ENCODE measurements around the gene DPM1. TPM values are rescaled to one million over a fixed set of nuclear protein-coding genes. Genes with fewer than 3 reads are reported as not detected.

Gene DPM1
- total RNA-seq, 1 experiment from 2014 or later, result 65.5 TPM

- ATAC-seq (no peak), DNase-seq (ENCODE audit: low read depth, low spot score) (no peak)
- no peak overlapping the region for H3K4me2 ChIP-seq (ENCODE audit: low read length)
- ChIA-PET RAD21 (ENCODE audit: low non-redundant PET in 1 of 2, low total read pairs in 2 of 2, uncharacterized antibody in 2 of 2, unreplicated experiment in 2 of 2) (no interaction called here), CTCF (no interaction called here), POLR2A (interaction anchor here (0.6 kb wide), 1 partner anchor 109 kb away, joined by 3 read pairs; no protein-coding TSS in a partner anchor)
- H3K9ac ChIP-seq (ENCODE audit: low read length), result no peak overlapping the region
- H3K9me2 ChIP-seq (ENCODE audit: insufficient read depth), result no peaks in the 10 kb centered on the region
- no peak for TF ChIP-seq MAX (IDR thresholded peaks at IDR 0.05)
- no peak for TF ChIP-seq SP1 (IDR thresholded peaks at IDR 0.05; ENCODE audit: low read depth)
- no peak for TF ChIP-seq JUND (IDR thresholded peaks at IDR 0.05)
- no peak for TF ChIP-seq SRF (IDR thresholded peaks at IDR 0.05; ENCODE audit: low read depth)
- TF ChIP-seq ZNF274 (IDR thresholded peaks at IDR 0.05; ENCODE audit: low read depth, low read length), result no peak
- TF ChIP-seq RAD21 (IDR thresholded peaks at IDR 0.05; ENCODE audit: low read depth), result no peak
- no peak overlapping the region for H2AFZ ChIP-seq (ENCODE audit: low read depth, low read length, poor library complexity, severe bottlenecking)
- H3K4me3 ChIP-seq (replicated peaks in 1 of 2; ENCODE audit: low read depth in 1 of 2, low read length in 2 of 2), result no peak overlapping the region
- peaks cover 28% of the 10 kb centered on the region for H3K79me2 ChIP-seq (ENCODE audit: insufficient read depth, low read length)
- H4K20me1 ChIP-seq (ENCODE audit: insufficient read depth), result peaks cover 11% of the 10 kb centered on the region; the same call in 1 of the 2 replicates
- peaks cover 4 to 23% of the 10 kb centered on the region in 2 experiments; a peak in 3 of 4 replicates for H3K4me1 ChIP-seq (ENCODE audit: control insufficient read depth in 1 of 2, insufficient read depth in 2 of 2, low read length in 2 of 2)
- no peaks in the 10 kb centered on the region for H3K9me3 ChIP-seq (ENCODE audit: control insufficient read depth in 1 of 2, insufficient read depth in 1 of 2, low read depth in 1 of 2, low read length in 2 of 2)
- no peak overlapping the region; the same call in 1 of the 2 replicates for H3K27ac ChIP-seq (ENCODE audit: low read depth, low read length)
- BruUV-seq (replicated peaks), result no TSS peak
- intact Hi-C loops (cut with micrococcal nuclease), result no loop called here
- peaks cover 31 to 32% of the 10 kb centered on the region in 2 experiments; a peak in 3 of 4 replicates for H3K36me3 ChIP-seq (ENCODE audit: control insufficient read depth in 1 of 2, insufficient read depth in 2 of 2, low read length in 2 of 2)
- no peaks in the 10 kb centered on the region for H3K27me3 ChIP-seq (ENCODE audit: insufficient read depth, low read length)
These were observed 24.7 kb downstream of the DPM1 start for GRCh38 chr20:50933589-50933988.

- BruUV-seq (replicated peaks), result no TSS peak
- intact Hi-C loops (cut with micrococcal nuclease), result no loop called here
- no peak overlapping the region for H3K4me3 ChIP-seq (replicated peaks in 1 of 2; ENCODE audit: low read depth in 1 of 2, low read length in 2 of 2)
- DNase-seq (ENCODE audit: low read depth, low spot score) (no peak), ATAC-seq (no peak)
- peaks cover 4 to 27% of the 10 kb centered on the region in 2 experiments; a peak in 3 of 4 replicates for H3K4me1 ChIP-seq (ENCODE audit: control insufficient read depth in 1 of 2, insufficient read depth in 2 of 2, low read length in 2 of 2)
- POLR2A ChIA-PET, result interaction anchor here (1.7 kb wide), 1 partner anchor 138 kb away, joined by 9 read pairs; the partner anchor contains the start of gene BCAS4
- H3K9me2 ChIP-seq (ENCODE audit: insufficient read depth), result no peaks in the 10 kb centered on the region
- H3K27ac ChIP-seq (ENCODE audit: low read depth, low read length), result peak overlapping the region; percentile 98; the same call in 1 of the 2 replicates
- CTCF ChIA-PET, result interaction anchor here (3.9 kb wide), 1 partner anchor 139 kb away, joined by 39 read pairs; the partner anchor contains the start of gene BCAS4
- H2AFZ ChIP-seq (ENCODE audit: low read depth, low read length, poor library complexity, severe bottlenecking), result no peak overlapping the region
- H3K9me3 ChIP-seq (ENCODE audit: control insufficient read depth in 1 of 2, insufficient read depth in 1 of 2, low read depth in 1 of 2, low read length in 2 of 2), result no peaks in the 10 kb centered on the region
- H3K4me2 ChIP-seq (ENCODE audit: low read length), result no peak overlapping the region
- peaks cover 32% of the 10 kb centered on the region for H3K79me2 ChIP-seq (ENCODE audit: insufficient read depth, low read length)
- H4K20me1 ChIP-seq (ENCODE audit: insufficient read depth), result peaks cover 19% of the 10 kb centered on the region; the same call in 1 of the 2 replicates
- H3K27me3 ChIP-seq (ENCODE audit: insufficient read depth, low read length), result no peaks in the 10 kb centered on the region
- peaks cover 35 to 41% of the 10 kb centered on the region in 2 experiments for H3K36me3 ChIP-seq (ENCODE audit: control insufficient read depth in 1 of 2, insufficient read depth in 2 of 2, low read length in 2 of 2)
- RAD21 ChIA-PET (ENCODE audit: low non-redundant PET in 1 of 2, low total read pairs in 2 of 2, uncharacterized antibody in 2 of 2, unreplicated experiment in 2 of 2), result no interaction called here
- 0 out of 2 replicates have a peak overlapping the region, but pooled peaks have one; percentile 69 for H3K9ac ChIP-seq (ENCODE audit: low read length)
- no peak for TF ChIP-seq ELF1 (IDR thresholded peaks at IDR 0.05; ENCODE audit: borderline replicate concordance, low read depth)
- TF ChIP-seq EGR1 (IDR thresholded peaks at IDR 0.05; ENCODE audit: low read depth), result no peak
- no peak for TF ChIP-seq POLR2A (IDR thresholded peaks at IDR 0.05; ENCODE audit: borderline replicate concordance, extremely low read depth, insufficient read depth, insufficient read length)
- no peak for TF ChIP-seq ZNF274 (IDR thresholded peaks at IDR 0.05; ENCODE audit: low read depth, low read length)
- TF ChIP-seq SIN3A (IDR thresholded peaks at IDR 0.05; ENCODE audit: low read depth), result no peak
- no peak for TF ChIP-seq ZBTB33 (IDR thresholded peaks at IDR 0.05; ENCODE audit: extremely low read depth, insufficient replicate concordance, low read length)
- TF ChIP-seq ZFX (IDR thresholded peaks at IDR 0.05), result no peak
- no peak for TF ChIP-seq POLR2AphosphoS5 (IDR thresholded peaks at IDR 0.05; ENCODE audit: low read depth, low read length)
- no peak for TF ChIP-seq FOSL1 (IDR thresholded peaks at IDR 0.05; ENCODE audit: low read depth)
- no peak for TF ChIP-seq SP1 (IDR thresholded peaks at IDR 0.05; ENCODE audit: low read depth)
- no peak for TF ChIP-seq YY1 (IDR thresholded peaks at IDR 0.05; ENCODE audit: extremely low read depth, insufficient replicate concordance, low read depth, low read length)
- no peak for TF ChIP-seq TCF7L2 (IDR thresholded peaks at IDR 0.05; ENCODE audit: borderline replicate concordance, extremely low read depth, insufficient read depth, insufficient read length)
- TF ChIP-seq EZH2phosphoT487 (IDR thresholded peaks at IDR 0.05; ENCODE audit: borderline replicate concordance), result no peak
- no peak for TF ChIP-seq RAD21 (IDR thresholded peaks at IDR 0.05; ENCODE audit: low read depth)
- no peak for TF ChIP-seq ATF3 (IDR thresholded peaks at IDR 0.05)
- TF ChIP-seq MAX (IDR thresholded peaks at IDR 0.05), result no peak
- no peak for TF ChIP-seq CEBPB (IDR thresholded peaks at IDR 0.05; ENCODE audit: low read depth)
These were observed 25.5 kb downstream of the DPM1 start for GRCh38 chr20:50932691-50933280.

Data from HCT116 (cell line).